Ishikawa (cell line): ENCODE data around the gene CCDC34.

Experiments used
- CEBPB ChIP-seq: IDR thresholded peaks from 2 replicates; pipeline ENCODE4 v1.6.1; 2012
- CREB1 ChIP-seq: IDR thresholded peaks from 2 replicates; pipeline ENCODE4 v1.6.1; 2012; ENCODE audit warnings: low read depth
- EGR1 ChIP-seq: IDR thresholded peaks from 2 replicates; pipeline ENCODE4 v1.6.1; 2012
- EP300 ChIP-seq: IDR thresholded peaks from 2 replicates; pipeline ENCODE4 v1.6.1; 2012; ENCODE audit warnings: borderline replicate concordance
- FOXM1 ChIP-seq: IDR thresholded peaks from 2 replicates; pipeline ENCODE4 v1.6.1; 2012; ENCODE audit warnings: low read depth, borderline replicate concordance
- NFIC ChIP-seq: IDR thresholded peaks from 2 replicates; pipeline ENCODE4 v1.6.1; 2012
- RAD21 ChIP-seq: IDR thresholded peaks from 2 replicates; pipeline ENCODE4 v1.6.1; 2012; ENCODE audit warnings: low read depth
- REST ChIP-seq: IDR thresholded peaks from 2 replicates; pipeline ENCODE4 v1.6.1; 2012; ENCODE audit warnings: low read depth, mild to moderate bottlenecking
- TAF1 ChIP-seq: IDR thresholded peaks from 2 replicates; pipeline ENCODE4 v1.6.1; 2012; ENCODE audit warnings: low read depth, mild to moderate bottlenecking
- TCF12 ChIP-seq: IDR thresholded peaks from 2 replicates; pipeline ENCODE4 v1.6.1; 2012; ENCODE audit warnings: low read depth
- TEAD4 ChIP-seq: IDR thresholded peaks from 2 replicates; pipeline ENCODE4 v1.6.1; 2012
- YY1 ChIP-seq: IDR thresholded peaks from 2 replicates; pipeline ENCODE4 v1.6.1; 2012; ENCODE audit warnings: low read depth
- ZBTB7A ChIP-seq: IDR thresholded peaks from 2 replicates; pipeline ENCODE4 v1.6.1; 2012; ENCODE audit warnings: low read depth
- TF ChIP-seq, protein P1 (sequence below): IDR thresholded peaks from 2 replicates; pipeline ENCODE4 v1.6.1; 2012
- TF ChIP-seq, protein P2 (sequence below): IDR thresholded peaks from 2 replicates; pipeline ENCODE4 v1.6.1; 2012

The CCDC34 gene

DNA sequence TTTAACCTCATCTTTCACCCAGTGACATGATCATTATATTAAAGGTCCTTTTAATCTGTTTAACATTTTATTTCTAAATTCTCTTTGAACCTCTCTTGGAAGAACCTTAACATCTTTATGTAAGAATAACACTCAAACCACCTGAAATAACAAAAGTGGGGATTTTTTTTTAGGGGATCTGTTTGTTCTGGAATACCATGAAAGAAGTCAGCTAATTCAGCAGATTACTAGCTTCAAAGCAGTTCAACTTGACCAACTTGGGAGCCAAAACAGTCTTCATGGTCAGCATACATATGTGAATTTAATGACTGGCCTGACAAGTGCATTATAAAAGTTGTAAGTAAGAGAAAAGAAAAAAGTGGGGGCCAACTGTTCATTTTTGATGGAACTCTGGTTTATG lies 52.3 kb downstream of the CCDC34 start:
- TF ChIP-seq EGR1, result no peak
- no peak for TF ChIP-seq TAF1
- no peak for TF ChIP-seq EP300
- no peak for TF ChIP-seq TCF12
- TF ChIP-seq, protein P1, sequence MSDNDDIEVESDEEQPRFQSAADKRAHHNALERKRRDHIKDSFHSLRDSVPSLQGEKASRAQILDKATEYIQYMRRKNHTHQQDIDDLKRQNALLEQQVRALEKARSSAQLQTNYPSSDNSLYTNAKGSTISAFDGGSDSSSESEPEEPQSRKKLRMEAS, result no peak
- no peak for TF ChIP-seq TEAD4
- TF ChIP-seq REST, result no peak
- TF ChIP-seq FOXM1, result no peak
- no peak for TF ChIP-seq NFIC
- TF ChIP-seq ZBTB7A, result no peak
- no peak for TF ChIP-seq YY1
- TF ChIP-seq RAD21, result no peak
- TF ChIP-seq CREB1, result no peak
- TF ChIP-seq, protein P2, sequence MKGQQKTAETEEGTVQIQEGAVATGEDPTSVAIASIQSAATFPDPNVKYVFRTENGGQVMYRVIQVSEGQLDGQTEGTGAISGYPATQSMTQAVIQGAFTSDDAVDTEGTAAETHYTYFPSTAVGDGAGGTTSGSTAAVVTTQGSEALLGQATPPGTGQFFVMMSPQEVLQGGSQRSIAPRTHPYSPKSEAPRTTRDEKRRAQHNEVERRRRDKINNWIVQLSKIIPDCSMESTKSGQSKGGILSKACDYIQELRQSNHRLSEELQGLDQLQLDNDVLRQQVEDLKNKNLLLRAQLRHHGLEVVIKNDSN, result no peak

DNA sequence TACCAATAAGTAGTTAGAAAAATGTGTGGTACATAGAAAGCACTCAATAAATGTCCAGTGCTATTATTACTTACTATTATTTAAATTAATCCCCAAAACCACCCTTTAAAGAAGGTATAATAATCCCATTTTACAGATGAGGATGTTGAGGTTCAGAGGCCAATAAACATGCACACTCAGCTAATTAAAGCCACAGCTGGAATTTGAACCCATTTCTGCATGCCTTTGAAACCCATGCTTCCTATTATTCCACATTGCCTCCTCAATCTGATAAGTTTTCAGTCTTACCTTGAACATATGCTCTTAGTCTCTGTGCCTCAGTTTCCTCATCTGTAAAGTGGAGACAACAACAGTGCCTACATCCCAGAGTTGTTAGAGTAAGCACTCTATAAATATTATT lies 52.8 kb downstream of the CCDC34 start:
- TF ChIP-seq TAF1 (no peak), ZBTB7A (no peak), EGR1 (no peak), RAD21 (no peak), EP300 (no peak), FOXM1 (no peak), CEBPB (no peak), NFIC (no peak), YY1 (no peak), REST (no peak), CREB1 (no peak), TCF12 (no peak), TEAD4 (no peak)
- TF ChIP-seq, protein P1, result no peak
- TF ChIP-seq, protein P2, result no peak

GRCh38 chr11:27309046-27309445 lies 54.0 kb downstream of the CCDC34 start:
- TF ChIP-seq, protein P2, result no peak
- TF ChIP-seq YY1, result no peak
- no peak for TF ChIP-seq ZBTB7A
- no peak for TF ChIP-seq FOXM1
- no peak for TF ChIP-seq NFIC
- no peak for TF ChIP-seq TEAD4
- TF ChIP-seq EP300, result no peak

DNA sequence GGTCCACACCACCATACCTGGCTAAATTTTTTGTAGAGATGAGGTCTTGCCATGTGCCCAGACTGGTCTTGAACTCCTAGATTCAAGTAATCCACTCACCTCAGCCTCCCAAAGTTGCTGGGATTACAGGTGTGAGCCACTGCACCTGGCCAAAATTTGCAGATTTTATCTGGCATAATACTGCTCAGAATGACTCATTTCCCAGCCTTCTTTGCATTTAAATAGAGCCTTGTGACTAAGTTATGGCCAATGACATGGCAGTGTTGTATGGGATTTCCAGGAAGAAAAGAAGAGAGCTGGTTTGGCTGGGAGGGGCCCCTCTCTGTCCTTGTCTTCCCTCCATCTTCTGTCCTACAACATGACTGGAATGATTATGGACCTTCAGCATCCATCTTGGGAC lies 55.8 kb downstream of the CCDC34 start:
- TF ChIP-seq RAD21 (no peak), TAF1 (no peak), TEAD4 (no peak), TCF12 (no peak), EP300 (no peak), NFIC (no peak), REST (no peak), FOXM1 (no peak), CREB1 (no peak), CEBPB (no peak), EGR1 (no peak), ZBTB7A (no peak)
- TF ChIP-seq, protein P2, result no peak
- TF ChIP-seq, protein P1, result no peak
